Measurements from ENCODE around the gene IZUMO1. TPM values are rescaled to one million over a fixed set of nuclear protein-coding genes. Genes with fewer than 3 reads are reported as not detected.

IZUMO1 gene
- total and polyA plus RNA-seq, 2 of the 8 experiments (the other 6 are each of a cell fraction or from before 2014, with no cell fraction given), result 0.33 to 1.8 TPM

DNA sequence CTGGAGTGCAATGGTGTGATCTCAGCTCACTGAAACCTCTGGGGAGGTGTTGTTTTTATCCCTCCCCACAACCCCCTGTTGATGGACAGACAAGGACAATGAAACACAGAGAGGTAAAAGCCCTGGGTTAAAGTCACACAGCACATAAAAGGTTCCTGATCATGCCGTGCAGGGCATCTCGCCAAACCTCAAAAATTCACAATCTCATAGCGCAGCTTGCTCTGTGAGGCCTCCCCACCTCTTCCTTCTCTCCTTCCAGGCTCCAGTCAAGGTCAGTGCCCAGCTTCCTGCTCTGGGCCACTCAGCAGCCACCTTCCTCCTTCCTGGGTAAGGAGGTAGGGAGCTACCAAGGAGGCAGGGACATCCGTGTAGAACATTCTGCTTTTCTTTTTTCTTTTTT lies 48.7 kb downstream of the IZUMO1 start (continued):
- no peak for TF ChIP-seq SIN3A (conservative IDR thresholded peaks at IDR 0.05 in 1 of 2, IDR thresholded peaks at IDR 0.05 in 1 of 2; ENCODE audit: low read depth in 1 of 2, low read length in 2 of 2)
- TF ChIP-seq CBX5 (IDR thresholded peaks at IDR 0.05; ENCODE audit: low read depth, low read length), result no peak
- TF ChIP-seq ATF3 (IDR thresholded peaks at IDR 0.05; ENCODE audit: insufficient read depth, low read depth, low read length), result no peak
- TF ChIP-seq BCL11A (IDR thresholded peaks at IDR 0.05; ENCODE audit: low read depth in 2 of 2, low read length in 2 of 2), result no peak
- TF ChIP-seq ZNF274 (IDR thresholded peaks at IDR 0.05; ENCODE audit: borderline replicate concordance, extremely low read depth, low read length), result no peak
- no peak for TF ChIP-seq TAF7 (optimal IDR thresholded peaks at IDR 0.05; ENCODE audit: borderline replicate concordance, low read depth, low read length)
- no peak for TF ChIP-seq SRF (IDR thresholded peaks at IDR 0.05; ENCODE audit: low read depth, low read length)
